Ramos (cell line): ENCODE data around the gene SRPK2.
"Not testable (repeated sequence)": the region's sequence is repeated elsewhere in the genome, so short reads cannot be mapped to it uniquely, and the experiment has no call there.

Experiments used
- in situ Hi-C: fragments of 300-500 bp; cut with MboI; formaldehyde crosslinking; loops from one replicate; pipeline ENCODE4 v1.14.3; 2022; ENCODE audit warnings: low sequenced_read_pairs; ENCODE audit not compliant: unreplicated experiment

SRPK2 gene

DNA sequence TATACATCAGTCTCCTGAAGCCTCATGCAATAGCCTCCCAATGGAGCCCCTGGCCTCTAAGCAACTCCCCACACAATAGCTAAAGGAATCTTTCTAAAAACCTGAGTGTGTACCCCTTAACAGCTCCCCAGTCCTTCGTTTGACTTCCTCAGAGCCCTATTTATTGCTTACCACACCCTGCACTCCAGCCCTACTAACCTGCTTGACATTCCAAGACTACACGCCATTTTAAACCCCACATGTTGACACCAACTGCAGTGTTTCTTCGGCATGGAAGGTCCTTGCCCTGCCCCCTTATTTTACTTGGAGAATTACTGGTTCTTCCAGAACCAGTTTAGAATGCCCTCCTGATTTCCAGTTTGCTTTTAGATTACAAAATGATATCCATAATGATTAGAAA, 10.8 kb downstream of the SRPK2 start:
- in situ Hi-C loops: no loop called here

DNA sequence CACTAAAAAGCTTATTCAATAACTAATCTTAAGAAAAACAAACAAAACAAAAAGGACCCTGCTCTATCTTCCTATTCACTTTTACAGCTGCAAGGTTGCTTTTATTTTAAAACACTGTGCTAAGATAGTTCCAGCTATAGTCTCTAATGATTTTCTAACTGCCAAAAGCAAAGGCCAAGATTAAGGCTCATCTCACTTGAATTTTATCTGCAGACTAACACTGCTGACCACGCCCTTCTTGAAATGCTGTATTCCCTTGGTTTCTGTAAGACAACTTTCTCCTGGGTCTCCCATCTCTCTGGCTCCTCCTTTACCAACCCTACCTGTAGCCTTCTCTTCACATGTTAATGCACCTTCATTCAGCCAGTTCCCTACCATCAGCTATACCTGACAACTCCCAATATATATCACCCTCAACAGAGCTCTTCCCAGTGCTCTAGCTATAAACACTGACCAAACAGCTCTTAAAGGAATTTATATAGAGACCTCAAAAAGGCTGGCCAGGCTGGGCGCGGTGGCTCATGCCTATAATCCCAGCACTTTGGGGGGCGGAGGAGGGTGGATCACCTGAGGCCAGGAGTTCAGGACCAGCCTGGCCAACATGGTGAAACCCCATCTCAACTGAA, 11.7 kb downstream of the SRPK2 start:
- in situ Hi-C loops: no loop called here

DNA sequence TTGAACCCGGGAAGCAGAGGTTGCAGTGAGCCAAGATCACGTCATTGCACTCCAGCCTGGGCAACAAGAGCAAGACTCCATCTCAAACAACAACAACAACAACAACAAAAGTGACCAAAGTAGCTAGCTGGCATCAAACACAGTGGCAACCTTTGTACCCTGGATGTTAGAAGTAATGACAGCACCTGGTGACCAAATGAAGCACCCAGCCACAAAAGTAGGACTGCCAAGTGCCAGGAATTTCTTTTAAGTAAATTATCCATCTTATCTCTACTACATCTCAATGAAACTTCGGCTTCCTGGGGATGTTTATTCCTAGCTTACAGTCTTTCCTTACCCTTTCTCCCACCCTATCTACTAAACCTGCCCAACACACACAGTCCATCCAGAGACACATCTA, 18.8 kb downstream of the SRPK2 start:
- in situ Hi-C loops: no loop called here

DNA sequence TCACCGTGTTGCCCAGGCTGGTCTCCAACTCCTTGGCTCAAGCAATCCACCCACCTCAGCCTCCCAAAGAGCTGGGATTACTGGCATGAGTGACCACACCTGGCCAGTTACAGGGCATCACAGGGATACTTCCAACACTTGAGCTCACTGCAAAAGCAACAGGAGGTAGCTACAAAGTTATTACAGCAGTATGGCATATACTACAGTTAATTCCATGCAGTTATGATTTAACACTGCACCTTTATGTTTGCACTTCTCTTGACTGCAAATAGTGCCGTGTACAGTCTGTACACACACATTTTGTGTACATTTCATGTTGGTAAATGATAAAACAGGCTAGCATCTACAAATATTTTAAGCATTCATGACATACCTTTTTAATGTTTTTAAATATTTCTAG, 21.3 kb downstream of the SRPK2 start:
- in situ Hi-C loops: no loop called here

DNA sequence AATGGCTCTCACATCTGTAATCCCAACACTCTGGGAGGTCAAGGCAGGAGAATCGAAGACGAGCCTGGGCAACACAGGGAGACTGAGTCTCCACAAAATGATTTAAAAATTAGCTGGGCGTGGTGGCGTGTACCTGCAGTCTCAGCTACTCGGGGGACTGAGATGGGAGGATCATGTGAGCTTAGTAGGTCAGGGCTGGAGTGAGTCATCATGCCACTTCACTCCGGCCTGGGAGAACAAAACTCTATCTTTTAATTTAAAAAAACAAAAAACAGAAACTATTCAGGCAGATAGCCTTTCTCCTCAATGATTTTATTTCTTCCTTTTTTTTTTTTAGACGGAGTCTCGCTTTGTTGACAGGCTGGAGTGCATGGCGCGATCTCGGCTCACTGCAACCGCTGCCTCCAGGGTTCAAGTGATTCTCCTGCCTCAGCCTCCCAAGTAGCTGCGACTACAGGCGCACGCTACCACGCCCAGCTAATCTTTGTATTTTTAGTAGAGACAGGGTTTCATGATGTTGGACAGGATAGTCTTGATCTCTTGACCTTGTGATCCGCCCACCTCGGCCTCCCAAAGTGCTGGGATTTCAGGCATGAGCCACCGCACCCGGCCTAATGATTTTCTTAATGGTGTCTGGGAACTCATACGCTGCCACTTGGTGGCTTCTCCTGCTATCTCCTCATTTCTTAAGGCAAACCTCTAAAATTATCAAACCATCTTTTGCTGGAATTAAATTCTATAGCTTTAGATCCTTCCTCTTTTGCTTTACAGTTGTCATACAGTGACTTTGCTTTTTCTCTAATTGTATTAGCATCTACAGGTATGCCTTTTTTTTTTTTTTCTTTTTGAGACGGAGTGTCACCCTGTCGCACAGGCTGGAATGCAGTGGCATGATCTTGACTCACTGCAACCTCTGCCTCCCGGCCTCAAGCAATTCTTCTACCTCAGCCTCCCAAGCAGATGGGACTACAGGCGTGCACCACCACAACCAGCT, 22.9 kb downstream of the SRPK2 start:
- in situ Hi-C loops: no loop called here

DNA sequence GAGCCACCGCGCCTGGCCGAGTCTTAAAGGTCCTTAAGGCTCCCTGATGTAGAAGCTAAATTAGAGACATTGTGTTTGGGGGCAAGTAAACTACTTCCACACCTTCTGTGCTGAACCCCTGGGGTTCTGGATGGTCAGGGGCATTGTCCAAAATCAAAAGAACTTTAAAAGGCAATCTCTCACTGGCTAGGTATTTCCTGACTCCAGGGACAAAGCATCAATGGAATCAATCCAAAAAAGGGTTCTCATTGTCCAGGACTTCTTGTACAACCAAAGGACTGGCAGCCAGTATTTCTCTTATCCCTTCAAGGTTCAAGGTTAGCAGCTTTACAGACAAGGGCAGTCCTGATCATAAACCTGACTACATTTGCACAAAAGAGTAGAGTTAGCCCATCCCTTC, 24.0 kb downstream of the SRPK2 start:
- in situ Hi-C loops: no loop called here

DNA sequence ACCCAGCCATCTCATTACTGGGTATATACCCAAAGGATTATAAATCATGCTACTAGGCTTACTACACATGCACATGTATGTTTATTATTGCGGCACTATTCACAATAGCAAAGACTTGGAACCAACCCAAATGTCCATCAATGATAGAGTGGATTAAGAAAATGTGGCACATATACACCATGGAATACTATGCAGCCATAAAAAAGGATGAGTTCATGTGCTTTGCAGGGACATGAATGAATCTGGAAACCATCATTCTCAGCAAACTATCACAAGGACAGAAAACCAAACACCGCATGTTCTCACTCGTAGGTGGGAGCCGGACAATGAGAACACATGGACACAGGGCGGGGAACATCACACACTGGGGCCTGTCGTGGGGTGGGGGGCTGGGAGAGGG, 25.1 kb downstream of the SRPK2 start:
- in situ Hi-C loops: not testable (repeated sequence)

DNA sequence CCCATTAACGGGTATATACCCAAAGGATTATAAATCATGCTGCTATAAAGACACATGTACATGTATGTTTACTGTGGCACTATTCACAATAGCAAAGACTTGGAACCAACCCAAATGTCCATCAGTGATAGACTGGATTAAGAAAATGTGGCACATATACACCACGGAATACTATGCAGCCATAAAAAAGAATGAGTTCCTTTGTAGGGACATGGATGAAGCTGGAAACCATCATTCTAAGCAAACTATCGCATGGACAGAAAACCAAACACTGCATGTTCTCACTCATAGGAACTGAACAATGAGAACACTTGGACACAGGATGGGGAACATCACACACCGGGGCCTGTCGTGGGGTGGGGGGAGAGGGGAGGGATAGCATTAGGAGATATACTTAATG, 26.0 kb downstream of the SRPK2 start:
- in situ Hi-C loops: not testable (repeated sequence)

DNA sequence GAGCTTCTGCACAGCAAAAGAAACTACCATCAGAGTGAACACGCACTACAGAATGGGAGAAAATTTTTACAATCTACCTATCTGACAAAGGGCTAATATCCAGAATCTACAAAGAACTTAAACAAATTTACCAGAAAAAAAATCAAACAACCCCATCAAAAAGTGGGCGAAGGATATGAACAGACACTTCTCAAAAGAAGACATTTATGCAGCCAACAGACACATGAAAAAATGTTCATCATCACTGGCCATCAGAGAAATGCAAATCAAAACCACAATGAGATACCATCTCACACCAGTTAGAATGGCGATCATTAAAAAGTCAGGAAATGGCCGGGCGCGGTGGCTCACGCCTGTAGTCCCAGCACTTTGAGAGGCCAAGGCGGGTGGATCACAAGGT, 26.7 kb downstream of the SRPK2 start:
- in situ Hi-C loops: not testable (repeated sequence)

DNA sequence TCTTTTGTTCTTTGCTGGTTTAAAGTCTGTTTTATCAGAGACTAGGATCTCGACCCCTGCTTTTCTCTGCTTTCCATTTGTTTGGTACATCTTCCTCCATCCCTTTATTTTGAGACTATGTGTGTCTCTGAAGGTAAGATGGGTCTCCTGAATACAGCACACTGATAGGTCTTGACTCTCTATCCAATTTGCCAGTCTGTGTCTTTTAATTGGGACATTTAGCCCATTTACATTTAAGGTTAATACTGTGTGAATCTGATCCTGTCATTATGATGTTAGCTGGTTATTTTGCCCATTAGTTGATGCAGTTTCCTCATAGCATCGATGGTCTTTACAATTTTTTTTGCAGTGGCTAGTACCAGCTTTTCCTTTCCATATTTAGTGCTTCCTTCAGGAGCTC, 28.6 kb downstream of the SRPK2 start:
- in situ Hi-C loops: not testable (repeated sequence)

DNA sequence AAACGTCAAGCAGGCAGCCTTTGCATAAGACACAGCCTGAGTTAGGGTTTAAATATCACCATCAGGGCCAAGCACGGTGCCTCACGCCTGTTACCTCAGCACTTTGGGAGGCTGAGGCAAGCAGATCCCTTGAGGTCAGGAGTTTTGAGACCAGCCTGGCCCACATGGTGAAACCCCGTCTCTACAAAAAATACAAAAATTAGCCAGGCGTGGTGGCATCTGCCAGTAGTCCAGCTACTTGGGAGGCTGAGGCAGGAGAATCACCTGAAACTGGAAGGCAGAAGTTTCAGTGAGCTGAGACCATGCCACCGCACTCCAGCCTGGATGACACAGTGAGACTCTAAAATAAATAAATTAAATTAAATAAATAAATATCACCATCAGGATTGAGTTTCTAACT, 33.0 kb downstream of the SRPK2 start:
- in situ Hi-C loops: no loop called here

DNA sequence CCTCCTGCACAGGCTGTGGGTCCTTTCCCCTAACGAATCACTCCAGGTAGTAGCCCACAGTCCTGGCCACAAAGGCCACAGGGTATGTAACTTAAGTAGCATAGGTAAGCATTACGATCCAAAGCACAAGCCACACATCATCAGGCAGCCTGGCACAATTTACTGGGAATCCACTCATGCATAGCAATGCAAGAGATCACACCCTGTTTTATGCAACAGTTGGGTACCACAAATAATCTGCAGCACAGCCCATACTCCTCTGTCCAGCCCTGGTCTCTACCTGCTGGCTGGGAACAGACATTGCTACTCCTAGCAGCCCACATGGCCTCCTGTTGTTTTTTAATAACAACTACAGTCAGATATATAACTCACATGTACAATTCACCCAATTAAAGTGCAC, 34.3 kb downstream of the SRPK2 start:
- in situ Hi-C loops: no loop called here

DNA sequence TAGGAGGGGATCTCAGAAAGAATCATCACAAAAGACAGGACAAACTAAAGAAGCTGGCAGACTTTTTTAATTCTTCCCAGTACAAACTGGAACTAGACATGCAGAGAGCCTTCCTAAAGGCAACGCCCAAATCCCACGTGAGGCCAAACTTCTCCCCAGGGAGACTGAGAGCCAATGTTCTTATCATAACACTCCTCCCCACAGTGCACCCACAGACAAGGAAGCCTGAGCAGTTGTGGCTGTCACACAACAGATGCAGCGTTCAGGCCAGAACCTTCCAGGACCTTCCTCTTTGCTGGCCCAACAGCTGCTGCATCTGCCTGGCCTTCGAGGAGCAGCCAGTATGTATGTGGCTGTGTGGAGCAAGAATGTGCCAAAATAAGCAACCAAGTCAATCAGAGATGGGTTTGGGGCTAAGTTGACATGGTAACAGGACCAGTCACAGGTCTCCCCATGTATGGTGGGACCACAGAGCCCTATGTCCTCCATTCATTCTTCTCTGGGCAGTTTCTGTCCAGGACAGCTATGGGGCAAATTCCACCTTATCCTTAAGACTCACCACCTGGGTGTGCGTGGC, 34.9 kb downstream of the SRPK2 start:
- in situ Hi-C loops: no loop called here

DNA sequence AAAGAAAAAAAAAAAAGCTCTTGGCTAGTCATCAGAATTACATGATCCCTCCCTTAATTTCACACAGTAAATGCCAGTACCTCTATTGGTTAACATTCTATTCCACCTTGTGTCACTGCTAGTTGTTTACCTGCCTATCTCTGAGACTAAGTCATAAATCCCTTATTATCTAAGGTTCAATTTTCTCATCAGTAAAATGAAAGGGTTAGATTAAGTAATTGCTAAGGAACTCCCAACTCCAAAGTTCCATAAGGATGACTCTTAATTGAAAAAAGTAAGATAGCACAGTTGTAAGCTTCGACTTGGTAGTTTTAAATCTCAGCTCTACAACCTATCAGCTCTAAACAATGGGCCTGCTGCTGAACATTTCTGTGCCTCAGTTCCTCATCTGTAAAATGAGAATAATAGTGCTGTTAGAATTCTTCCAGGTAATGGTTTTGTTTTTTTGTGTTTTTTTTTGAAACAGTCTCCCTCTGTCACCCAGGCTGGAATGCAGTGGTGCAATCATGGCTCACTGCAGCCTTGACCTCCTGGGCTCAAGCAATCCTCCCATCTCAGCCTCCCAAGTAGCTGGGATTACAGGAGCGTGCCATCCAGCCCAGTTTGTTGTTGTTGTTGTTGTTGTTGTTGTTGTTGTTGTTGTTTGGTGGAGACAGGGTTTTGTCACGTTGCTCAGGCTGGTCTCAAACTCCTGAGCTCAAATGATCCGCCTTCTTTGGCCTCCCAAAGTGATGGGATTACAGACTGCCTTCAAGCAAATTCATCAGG, 35.6 kb downstream of the SRPK2 start:
- in situ Hi-C loops: no loop called here

DNA sequence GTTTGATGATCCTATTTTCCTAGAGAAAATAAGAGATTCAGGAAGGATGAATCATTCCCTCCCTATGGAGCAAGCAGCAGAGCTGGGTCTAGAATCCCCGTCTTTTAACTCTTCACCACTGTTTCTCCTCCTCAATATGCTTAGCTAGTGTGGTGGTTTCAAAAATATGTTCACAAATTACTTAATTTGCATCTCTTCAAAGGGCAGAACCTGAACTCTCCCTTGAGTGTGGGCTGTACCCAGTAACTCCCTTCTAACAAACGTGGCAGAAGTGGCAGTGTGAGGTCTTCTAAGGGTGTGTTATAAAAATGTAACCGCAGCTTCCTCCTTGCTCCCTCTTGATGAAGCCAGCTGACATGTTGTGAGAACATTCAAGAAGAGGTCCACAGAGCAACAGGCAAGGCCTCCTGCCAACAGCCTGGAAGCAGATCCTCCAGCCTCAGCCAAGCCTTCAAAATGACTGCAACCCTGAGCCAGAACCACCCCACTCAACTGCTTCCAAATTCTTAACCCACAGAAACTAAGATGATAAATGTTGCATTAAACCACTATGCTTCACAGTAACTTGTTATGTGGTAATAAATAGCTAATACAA, 36.6 kb downstream of the SRPK2 start:
- in situ Hi-C loops: no loop called here

DNA sequence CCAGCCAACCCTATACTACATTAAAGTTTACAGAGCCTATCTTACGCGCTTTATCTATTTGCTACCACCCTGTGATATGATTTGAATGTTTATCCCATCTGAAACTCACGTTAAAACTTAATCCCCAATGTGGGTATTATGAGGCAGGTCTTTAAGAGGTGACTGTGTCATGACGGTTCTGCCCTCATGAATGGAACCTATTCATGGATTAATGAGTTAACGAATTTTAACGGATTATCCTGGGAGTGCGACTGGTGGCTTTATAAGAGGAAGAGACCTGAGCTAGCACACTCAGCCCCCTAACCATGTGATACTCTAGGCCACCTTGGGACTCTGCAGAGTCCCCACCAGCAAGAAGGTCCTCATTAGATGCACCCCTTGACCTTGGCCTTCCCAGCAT, 37.8 kb downstream of the SRPK2 start:
- in situ Hi-C loops: no loop called here

DNA sequence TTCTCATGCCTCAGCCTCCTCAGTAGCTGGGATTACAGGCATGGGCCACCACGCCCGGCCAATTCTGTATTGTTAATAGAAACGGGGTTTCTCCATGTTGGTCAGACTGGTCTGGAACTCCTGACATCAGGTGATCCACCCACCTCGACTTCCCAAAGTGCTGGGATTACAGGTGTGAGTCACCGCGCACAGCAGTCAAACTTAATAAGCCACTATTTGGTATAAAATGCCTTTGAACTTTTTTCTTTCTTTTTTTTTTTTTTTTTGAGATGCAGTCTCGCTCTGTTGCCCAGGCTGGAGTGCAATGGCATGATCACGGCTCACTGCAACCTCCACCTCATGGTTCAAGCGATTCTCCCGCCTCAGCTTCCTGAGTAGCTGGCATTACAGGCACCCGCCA, 40.5 kb downstream of the SRPK2 start:
- in situ Hi-C loops: loop anchor here (10.0 kb wide), 1 partner anchor 423 kb away; no protein-coding TSS in a partner anchor

DNA sequence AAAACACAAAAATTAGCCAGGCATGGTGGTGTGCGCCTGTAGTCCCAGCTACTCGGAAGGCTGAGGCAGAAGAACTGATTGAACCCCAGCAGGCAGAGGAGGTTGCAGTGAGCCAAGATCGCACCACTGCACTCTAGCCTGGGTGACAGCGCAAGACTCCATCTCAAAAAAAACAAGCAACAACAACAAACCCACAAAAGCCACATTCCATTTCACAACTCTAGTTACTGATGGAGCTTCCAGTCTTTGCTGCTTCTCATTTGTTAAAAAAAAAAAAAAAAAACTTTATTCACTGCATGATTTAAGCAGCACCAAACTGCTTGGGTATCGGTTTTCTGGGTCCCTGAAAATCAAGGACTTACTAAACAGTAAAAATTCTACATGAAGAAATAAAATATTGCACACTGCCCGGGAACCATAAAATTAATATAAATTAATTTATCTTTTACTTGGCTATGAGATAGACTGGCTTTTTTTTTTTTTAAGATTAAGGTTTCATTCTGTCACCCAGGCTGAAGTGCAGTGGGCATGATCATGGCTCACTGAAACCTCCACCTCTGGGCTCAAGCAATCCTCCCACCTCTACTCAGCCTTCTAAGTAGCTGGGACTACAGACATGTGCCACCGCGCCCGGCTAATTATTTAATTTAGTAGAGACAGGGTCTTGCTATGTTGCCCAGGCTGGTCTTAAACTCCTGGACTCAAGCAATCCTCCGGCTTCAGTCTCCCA, 42.0 kb downstream of the SRPK2 start:
- in situ Hi-C loops: loop anchor here (10.0 kb wide), 1 partner anchor 422 kb away; no protein-coding TSS in a partner anchor

DNA sequence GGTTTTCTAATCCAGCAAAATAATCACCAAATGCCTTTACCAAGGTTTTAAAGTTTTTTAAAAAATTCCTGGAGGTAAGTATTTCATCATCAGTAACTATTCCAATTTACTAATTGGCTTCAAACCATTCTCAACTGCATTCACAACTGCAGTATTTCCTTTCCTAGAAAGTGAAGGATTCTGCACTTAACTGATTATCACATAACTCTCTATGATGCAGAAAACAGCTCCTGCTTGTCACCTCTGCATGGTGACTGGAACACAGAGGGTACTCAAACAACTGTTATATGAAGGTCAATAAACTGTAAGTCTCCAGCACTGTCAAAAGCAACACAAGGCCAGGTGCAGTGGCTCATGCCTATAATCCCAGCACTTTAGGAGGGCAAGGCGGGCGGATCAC, 42.6 kb downstream of the SRPK2 start:
- in situ Hi-C loops: loop anchor here (10.0 kb wide), 1 partner anchor 421 kb away; no protein-coding TSS in a partner anchor
